DOHH2 (cell line): ENCODE results near the gene PVRIG.

Experiments
- EZH2phosphoT487 ChIP-seq: fragments of 200-600 bp; sonication (generic); IDR thresholded peaks from 2 replicates; pipeline ENCODE4 v1.6.1; 2017; ENCODE audit warnings: borderline replicate concordance, mild to moderate bottlenecking, antibody characterized with exemption, low read length, moderate library complexity, mixed read lengths
- TF ChIP-seq, protein P1 (sequence below): fragments of 200-600 bp; sonication (generic); IDR thresholded peaks from one replicate; pipeline ENCODE4 v1.5.1; 2014; ENCODE audit warnings: antibody characterized with exemption, mild to moderate bottlenecking, low read depth, low read length; ENCODE audit not compliant: poor library complexity, severe bottlenecking

DNA sequence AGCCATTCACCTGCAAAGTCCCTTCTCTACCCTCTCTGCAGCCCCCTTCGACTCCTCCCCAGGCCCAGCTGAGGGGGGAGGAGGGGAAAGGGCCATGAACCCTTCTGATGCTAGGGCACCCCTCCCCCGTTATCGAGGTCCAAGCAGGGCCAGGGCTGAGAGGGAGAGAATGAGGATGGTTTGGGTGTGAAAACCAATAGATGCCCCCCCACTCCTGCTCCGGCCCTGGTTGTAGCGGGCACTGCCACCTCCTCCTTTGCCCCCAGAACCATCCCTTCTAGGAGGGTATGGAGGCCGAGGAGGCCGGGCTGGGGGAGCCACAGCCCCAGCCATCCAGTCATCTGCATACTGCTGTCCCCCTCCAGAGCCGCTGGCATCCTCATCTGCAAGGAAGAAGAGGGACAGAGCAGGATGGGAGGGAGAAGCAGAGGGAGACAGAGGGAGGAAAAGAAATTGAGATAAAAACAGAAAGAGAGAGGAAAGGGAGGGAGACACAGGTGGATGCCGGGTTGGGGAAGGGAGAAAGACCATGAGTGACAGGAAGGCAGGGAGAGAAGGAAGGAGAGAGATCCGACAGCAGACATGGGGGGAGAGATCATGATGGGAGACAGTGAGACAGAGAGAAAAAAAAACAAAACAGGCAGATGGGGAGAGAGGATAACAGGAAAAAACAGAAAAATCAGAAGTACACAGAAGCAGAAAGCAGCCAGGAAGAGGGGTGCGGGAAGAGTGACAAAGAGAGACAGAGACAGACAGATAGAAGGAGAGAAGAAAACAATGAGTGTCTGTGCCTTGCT, 49.5 kb upstream of the PVRIG start:
- TF ChIP-seq, protein P1, sequence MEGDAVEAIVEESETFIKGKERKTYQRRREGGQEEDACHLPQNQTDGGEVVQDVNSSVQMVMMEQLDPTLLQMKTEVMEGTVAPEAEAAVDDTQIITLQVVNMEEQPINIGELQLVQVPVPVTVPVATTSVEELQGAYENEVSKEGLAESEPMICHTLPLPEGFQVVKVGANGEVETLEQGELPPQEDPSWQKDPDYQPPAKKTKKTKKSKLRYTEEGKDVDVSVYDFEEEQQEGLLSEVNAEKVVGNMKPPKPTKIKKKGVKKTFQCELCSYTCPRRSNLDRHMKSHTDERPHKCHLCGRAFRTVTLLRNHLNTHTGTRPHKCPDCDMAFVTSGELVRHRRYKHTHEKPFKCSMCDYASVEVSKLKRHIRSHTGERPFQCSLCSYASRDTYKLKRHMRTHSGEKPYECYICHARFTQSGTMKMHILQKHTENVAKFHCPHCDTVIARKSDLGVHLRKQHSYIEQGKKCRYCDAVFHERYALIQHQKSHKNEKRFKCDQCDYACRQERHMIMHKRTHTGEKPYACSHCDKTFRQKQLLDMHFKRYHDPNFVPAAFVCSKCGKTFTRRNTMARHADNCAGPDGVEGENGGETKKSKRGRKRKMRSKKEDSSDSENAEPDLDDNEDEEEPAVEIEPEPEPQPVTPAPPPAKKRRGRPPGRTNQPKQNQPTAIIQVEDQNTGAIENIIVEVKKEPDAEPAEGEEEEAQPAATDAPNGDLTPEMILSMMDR: no peak
- TF ChIP-seq EZH2phosphoT487: no peak
